AG04449 (cell line): ENCODE results near the gene SCO1.

Experiments used
- CTCF ChIA-PET: fragments of 350-600 bp; formaldehyde crosslinking; extraction: SDS; loops from one replicate; lab custom pipeline; 2021; ENCODE audit warnings: antibody characterized with exemption; lab: Yijun Ruan, JAX
- POLR2A ChIA-PET: fragments of 400-600, 350-600 bp; formaldehyde crosslinking; extraction: SDS; loops from one replicate; lab custom pipeline; 2020; ENCODE audit warnings: antibody characterized with exemption, inconsistent platforms; lab: Yijun Ruan, JAX
- DNase-seq: peaks from one replicate; pipeline ENCODE4 v3.0.0-alpha.2; 2010; ENCODE audit warnings: low read depth, low spot score
- H3K4me3 ChIP-seq: 2 replicates; pipeline ENCODE4 v1.5.1; 2011; ENCODE audit warnings: low read depth, mild to moderate bottlenecking, control low read depth, low read length
- CTCF ChIP-seq: IDR thresholded peaks from one replicate; pipeline ENCODE4 v1.5.1; 2011; ENCODE audit warnings: mild to moderate bottlenecking, moderate library complexity, low read length, control low read depth, inconsistent platforms; ENCODE audit not compliant: insufficient read depth; ENCODE audit errors: missing control alignments

SCO1 gene

GRCh38 chr17:10666906-10667305, 30.4 kb downstream of the SCO1 start:
- CTCF ChIA-PET: interaction anchor here (3.0 kb wide), 1 partner anchor 21 kb away, joined by 27 read pairs; no protein-coding TSS in a partner anchor

GRCh38 chr17:10664571-10664970, 32.8 kb downstream of the SCO1 start:
- ChIA-PET POLR2A (no interaction called here), CTCF (interaction anchor here (1.2 to 3.0 kb wide), 3 partner anchors 19 to 50 kb away, joined by 5 to 27 read pairs (median 6); no protein-coding TSS in a partner anchor)
- TF ChIP-seq CTCF: no peak
- H3K4me3 ChIP-seq: no peak overlapping the region
- no peak for DNase-seq

More at GRCh38 chr17:10666906-10667305, 30.4 kb downstream of the SCO1 start:
- no peak overlapping the region for H3K4me3 ChIP-seq
- TF ChIP-seq CTCF: no peak
- POLR2A ChIA-PET: interaction anchor here (0.7 kb wide), 1 partner anchor 30 kb away, joined by 6 read pairs; the partner anchor contains the start of genes ADPRM and SCO1
- no peak for DNase-seq

- ChIA-PET POLR2A (no interaction called here), CTCF (interaction anchor here (2.5 kb wide), 1 partner anchor 17 kb away, joined by 11 read pairs; no protein-coding TSS in a partner anchor)
- H3K4me3 ChIP-seq: no peak overlapping the region
- DNase-seq: no peak
- TF ChIP-seq CTCF: no peak
Observed at GRCh38 chr17:10663231-10663630, 34.1 kb downstream of the SCO1 start.

GRCh38 chr17:10661437-10661836, 35.9 kb downstream of the SCO1 start:
- H3K4me3 ChIP-seq: no peak overlapping the region
- TF ChIP-seq CTCF: no peak
- POLR2A ChIA-PET: no interaction called here
- no peak for DNase-seq
- CTCF ChIA-PET: interaction anchor here (1.2 to 2.5 kb wide), 3 partner anchors 15 to 30 kb away, joined by 3 to 11 read pairs (median 4); no protein-coding TSS in a partner anchor

- H3K4me3 ChIP-seq: no peak overlapping the region
- POLR2A ChIA-PET: no interaction called here
- no peak for DNase-seq
- CTCF ChIA-PET: interaction anchor here (1.3 to 5.1 kb wide), 2 partner anchors 12 to 41 kb away, joined by 3 to 33 read pairs; no protein-coding TSS in a partner anchor
- TF ChIP-seq CTCF: no peak
Observed at GRCh38 chr17:10657879-10658278, 39.5 kb downstream of the SCO1 start.

GRCh38 chr17:10657148-10657547, 40.2 kb downstream of the SCO1 start, which contains the start of gene MYH3:
MYH3 (minus strand) TSS chr17:10657309; CDS start chr17:10655064, 2,245 bp downstream.
- ChIA-PET POLR2A (no interaction called here), CTCF (interaction anchor here (1.3 to 5.1 kb wide), 2 partner anchors 11 to 40 kb away, joined by 3 to 33 read pairs; no protein-coding TSS in a partner anchor)
- TF ChIP-seq CTCF: no peak
- DNase-seq: no peak
- no peak within 1 kb of the TSS for H3K4me3 ChIP-seq
